Keratinocyte (primary cell): ENCODE data around the gene IL1RL1. TPM values are rescaled to one million over a fixed set of nuclear protein-coding genes. Genes with fewer than 3 reads are reported as not detected.

Experiments used
- DNase-seq: peaks from one replicate; pipeline ENCODE4 v3.0.0-alpha.2; 2011; ENCODE audit warnings: low read depth, missing footprints, low spot score
- FAIRE-seq: peaks from 2 replicates; lab custom pipeline; 2011; peaks lifted over from hg19 to GRCh38; lab: Jason Lieb, UNC
- H2AFZ ChIP-seq: 2 replicates; pipeline ENCODE4 v1.6.0; 2012; ENCODE audit warnings: low read length, control low read depth, inconsistent platforms; ENCODE audit not compliant: control insufficient read depth
- H3K27ac ChIP-seq: 2 replicates; pipeline ENCODE4 v1.5.1; 2011; ENCODE audit warnings: low read length; ENCODE audit not compliant: control insufficient read depth, insufficient read depth
- H3K27me3 ChIP-seq: 3 replicates; pipeline ENCODE4 v1.6.0; 2011; ENCODE audit warnings: low read length; ENCODE audit not compliant: control insufficient read depth, insufficient read depth; ENCODE audit errors: extremely low read depth
- H3K36me3 ChIP-seq, 2 experiments: 2 replicates in 1 of 2; 3 replicates in 1 of 2; pipeline ENCODE4 v1.5.1; 2011; ENCODE audit warnings: low read length in 2 of 2, mild to moderate bottlenecking in 1 of 2; ENCODE audit not compliant: control insufficient read depth in 2 of 2, insufficient read depth in 2 of 2; ENCODE audit errors: extremely low read depth in 1 of 2
- H3K4me1 ChIP-seq: 3 replicates; pipeline ENCODE4 v1.5.1; 2011; ENCODE audit warnings: low read length; ENCODE audit not compliant: control insufficient read depth, insufficient read depth; ENCODE audit errors: extremely low read depth
- H3K4me2 ChIP-seq: 3 replicates; pipeline ENCODE4 v1.6.0; 2011; ENCODE audit warnings: low read depth, low read length; ENCODE audit not compliant: control insufficient read depth, insufficient read depth; ENCODE audit errors: extremely low read depth
- H3K4me3 ChIP-seq, 3 experiments: fragments of 200-600 bp in 1 of 3; sonication (generic) in 1 of 3; 2 replicates in 2 of 3; 3 replicates in 1 of 3; pipeline ENCODE4 v1.5.1; 2011 to 2016; ENCODE audit warnings: low read length in 3 of 3, mild to moderate bottlenecking in 3 of 3, control low read depth in 2 of 3, inconsistent platforms in 1 of 3, low read depth in 1 of 3, mixed read lengths in 1 of 3, mixed run types in 1 of 3, moderate library complexity in 1 of 3; ENCODE audit not compliant: control insufficient read depth in 2 of 3, insufficient read depth in 2 of 3; ENCODE audit errors: extremely low read depth in 1 of 3
- H3K79me2 ChIP-seq: 2 replicates; pipeline ENCODE4 v1.6.0; 2012; ENCODE audit warnings: low read length; ENCODE audit not compliant: control insufficient read depth, insufficient read depth
- H3K9ac ChIP-seq: 3 replicates; pipeline ENCODE4 v1.6.0; 2011; ENCODE audit warnings: low read length; ENCODE audit not compliant: control insufficient read depth, insufficient read depth; ENCODE audit errors: extremely low read depth
- H3K9me1 ChIP-seq: 3 replicates; pipeline ENCODE4 v1.6.0; 2011; ENCODE audit warnings: low read length; ENCODE audit not compliant: control insufficient read depth, insufficient read depth; ENCODE audit errors: extremely low read depth
- H3K9me3 ChIP-seq: 2 replicates; pipeline ENCODE4 v1.5.1; 2012; ENCODE audit warnings: low read depth, low read length; ENCODE audit not compliant: control insufficient read depth
- H4K20me1 ChIP-seq: 3 replicates; pipeline ENCODE4 v1.6.0; 2011; ENCODE audit warnings: low read length; ENCODE audit not compliant: control insufficient read depth, insufficient read depth; ENCODE audit errors: extremely low read depth
- CTCF ChIP-seq, 3 experiments: IDR thresholded peaks in 1 of 3; conservative IDR thresholded peaks in 1 of 3; optimal IDR thresholded peaks in 1 of 3; 2 replicates in 2 of 3; 3 replicates in 1 of 3; pipeline versions ENCODE3 to v1.5.1; 2011; ENCODE audit warnings: low read length in 3 of 3, mild to moderate bottlenecking in 3 of 3, moderate library complexity in 2 of 3, control low read depth in 1 of 3, inconsistent platforms in 1 of 3; ENCODE audit not compliant: insufficient read depth in 2 of 3; ENCODE audit errors: extremely low read depth in 1 of 3
- EZH2 ChIP-seq: IDR thresholded peaks from one replicate; pipeline ENCODE4 v1.6.1; 2012; ENCODE audit warnings: inconsistent platforms, mild to moderate bottlenecking, low read length, moderate library complexity
- dilution Hi-C: fragments of 300-500 bp; cut with MboI; formaldehyde crosslinking; loops from one replicate; pipeline ENCODE4 v1.7.0; 2020; ENCODE audit warnings: low sequenced_read_pairs; ENCODE audit not compliant: extremely low pct_ligation_motif_present
- polyA plus RNA-seq, 5 experiments: library from polyadenylated mRNA; depleted of rRNA in 3 of 5; stranded (reverse) in 3 of 5; stranded (forward) in 1 of 5; unstranded in 1 of 5; fragments of >200 nt; gene quantifications; 1 replicate in 1 of 5; 2 replicates in 3 of 5; 3 replicates in 1 of 5; pipeline versions ENCODE4 v1.2.1 to v1.2.3, GENCODE V29; 2011 to 2012; ENCODE audit warnings: missing spikeins in 2 of 5, low read depth in 1 of 5, low replicate concordance in 1 of 5

The IL1RL1 gene
- polyA plus RNA-seq, 1 donor (not counting 4 experiments of a cell fraction or from before 2014, with no cell fraction given), result 0.93 TPM

DNA sequence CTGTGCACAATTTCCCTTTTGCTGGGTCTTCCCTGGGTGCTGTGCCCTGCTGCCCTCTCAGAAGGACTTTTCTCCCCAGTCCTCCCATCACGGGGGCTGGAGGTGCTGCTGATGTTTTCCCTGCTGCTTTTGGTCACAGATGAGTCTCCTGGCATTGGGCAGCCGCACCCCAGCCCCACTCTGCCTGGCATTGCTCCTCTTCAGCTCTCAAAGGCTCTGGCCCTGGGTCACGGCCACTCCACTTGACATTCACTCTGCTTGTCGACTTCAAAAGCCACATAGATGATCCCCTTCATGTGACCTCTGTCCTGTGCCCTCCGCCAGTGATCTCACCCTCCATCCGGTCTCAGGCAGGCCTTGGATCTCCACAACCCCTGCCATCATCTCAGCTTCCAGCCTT lies 43.6 kb upstream of the IL1RL1 start:
- dilution Hi-C loops, result no loop called here
- no peaks in the 10 kb centered on the region for H4K20me1 ChIP-seq
- TF ChIP-seq EZH2, result no peak
- no peak for TF ChIP-seq CTCF (optimal IDR thresholded peaks at IDR 0.05 in 1 of 3, IDR thresholded peaks at IDR 0.05 in 1 of 3, conservative IDR thresholded peaks at IDR 0.05 in 1 of 3; ENCODE audit: extremely low read depth in 1 of 3, insufficient read depth in 2 of 3, low read length in 3 of 3)
- no peak for FAIRE-seq
- H3K4me1 ChIP-seq, result no peaks in the 10 kb centered on the region
- no peaks in the 10 kb centered on the region for H3K9me1 ChIP-seq
- H3K4me2 ChIP-seq, result no peak overlapping the region
- no peaks in the 10 kb centered on the region for H3K36me3 ChIP-seq
- H3K79me2 ChIP-seq, result no peaks in the 10 kb centered on the region
- no peak for DNase-seq
- no peak overlapping the region for H3K27ac ChIP-seq
- H2AFZ ChIP-seq, result no peak overlapping the region
- no peaks in the 10 kb centered on the region for H3K9me3 ChIP-seq
- H3K9ac ChIP-seq, result no peak overlapping the region
- no peak overlapping the region for H3K4me3 ChIP-seq
- H3K27me3 ChIP-seq, result peaks cover 5% of the 10 kb centered on the region

- no peak overlapping the region for H2AFZ ChIP-seq
- H3K9me3 ChIP-seq, result no peaks in the 10 kb centered on the region
- no peaks in the 10 kb centered on the region for H4K20me1 ChIP-seq
- FAIRE-seq (no peak), DNase-seq (no peak)
- H3K4me2 ChIP-seq, result no peak overlapping the region
- no peaks in the 10 kb centered on the region for H3K79me2 ChIP-seq
- TF ChIP-seq CTCF (optimal IDR thresholded peaks at IDR 0.05 in 1 of 3, IDR thresholded peaks at IDR 0.05 in 1 of 3, conservative IDR thresholded peaks at IDR 0.05 in 1 of 3; ENCODE audit: extremely low read depth in 1 of 3, insufficient read depth in 2 of 3, low read length in 3 of 3), result no peak
- no peak for TF ChIP-seq EZH2
- no peak overlapping the region for H3K4me3 ChIP-seq
- no peak overlapping the region for H3K9ac ChIP-seq
- no peaks in the 10 kb centered on the region for H3K4me1 ChIP-seq
- H3K36me3 ChIP-seq, result no peaks in the 10 kb centered on the region
- H3K27me3 ChIP-seq, result peaks cover 5% of the 10 kb centered on the region
- dilution Hi-C loops, result no loop called here
- no peaks in the 10 kb centered on the region for H3K9me1 ChIP-seq
- H3K27ac ChIP-seq, result no peak overlapping the region
Measured at GRCh38 chr2:102268510-102269199, 42.7 kb upstream of the IL1RL1 start.
